GM23338 (cell line): ENCODE measurements around the gene GAREM1.

Experiments used
- CREB1 ChIP-seq: fragments of 250-450 bp; sonication (Bioruptor Pico); IDR thresholded peaks from 2 replicates; pipeline ENCODE4 v1.5.0; 2020; ENCODE audit warnings: low read depth, mild to moderate bottlenecking, moderate library complexity
- CTCF ChIP-seq, 2 experiments: fragments of 200-600 bp in 1 of 2; sonication (generic) in 1 of 2; conservative IDR thresholded peaks; 2 replicates each; pipeline versions ENCODE4 v1.5.1 to v1.6.1; 2016 to 2017; ENCODE audit warnings: antibody characterized with exemption in 2 of 2, low read depth in 2 of 2, mild to moderate bottlenecking in 2 of 2, moderate library complexity in 1 of 2
- EZH2 ChIP-seq: fragments of 200-600 bp; sonication (generic); IDR thresholded peaks from one replicate; pipeline ENCODE4 v1.8.0; 2017; ENCODE audit warnings: antibody characterized with exemption, mild to moderate bottlenecking, low read depth; ENCODE audit not compliant: unreplicated experiment
- EZH2phosphoT487 ChIP-seq: fragments of 200-600 bp; sonication (generic); IDR thresholded peaks from one replicate; pipeline ENCODE4 v1.8.1; 2018; ENCODE audit warnings: antibody characterized with exemption; ENCODE audit not compliant: unreplicated experiment
- JUNB ChIP-seq: IDR thresholded peaks from one replicate; pipeline ENCODE4 v1.6.1; 2016; ENCODE audit warnings: antibody characterized with exemption; ENCODE audit not compliant: unreplicated experiment
- NANOG ChIP-seq: IDR thresholded peaks from 2 replicates; pipeline ENCODE4 v1.6.1; 2016; ENCODE audit warnings: antibody characterized with exemption, borderline replicate concordance
- POLR2AphosphoS5 ChIP-seq: IDR thresholded peaks from 2 replicates; pipeline ENCODE4 v1.6.1; 2016; ENCODE audit warnings: antibody characterized with exemption, low read depth
- REST ChIP-seq: IDR thresholded peaks from one replicate; pipeline ENCODE4 v1.6.1; 2018; ENCODE audit warnings: antibody characterized with exemption; ENCODE audit not compliant: unreplicated experiment
- STAT1 ChIP-seq: IDR thresholded peaks from one replicate; pipeline ENCODE4 v1.6.1; 2016; ENCODE audit warnings: antibody characterized with exemption; ENCODE audit not compliant: unreplicated experiment
- ZNF114 ChIP-seq: fragments of 250-450 bp; sonication (Bioruptor Pico); IDR thresholded peaks from 2 replicates; pipeline ENCODE4 v1.5.0; 2020; ENCODE audit warnings: mild to moderate bottlenecking, moderate library complexity
- ZNF331 ChIP-seq: fragments of 250-450 bp; sonication (Bioruptor Pico); IDR thresholded peaks from 2 replicates; pipeline ENCODE4 v1.5.0; 2020; ENCODE audit warnings: low read depth, mild to moderate bottlenecking, moderate library complexity
- ZNF462 ChIP-seq: fragments of 250-450 bp; sonication (Bioruptor Pico); IDR thresholded peaks from 2 replicates; pipeline ENCODE4 v1.5.0; 2020; ENCODE audit warnings: mild to moderate bottlenecking, moderate library complexity

- TF ChIP-seq CTCF (conservative IDR thresholded peaks at IDR 0.05; ENCODE audit: low read depth in 2 of 2) (no peak), JUNB (no peak), EZH2 (no peak), POLR2AphosphoS5 (no peak), NANOG (no peak), EZH2phosphoT487 (no peak), REST (no peak), ZNF331 (CRISPR knock-in tag) (no peak), CREB1 (CRISPR knock-in tag) (no peak), ZNF114 (CRISPR knock-in tag) (no peak), ZNF462 (CRISPR knock-in tag) (no peak), STAT1 (no peak)
Observed at GRCh38 chr18:32368991-32369390, 101.7 kb downstream of the GAREM1 start.
